H1 (cell line): ENCODE data around the gene ANKRD60. TPM values are rescaled to one million over a fixed set of nuclear protein-coding genes. Genes with fewer than 3 reads are reported as not detected.

ENCODE experiments used
- CTCF ChIA-PET: fragments of 300-600 bp; sonication (Branson Sonifier 250); formaldehyde crosslinking; loops from one replicate; lab custom pipeline; 2021; ENCODE audit not compliant: partially characterized antibody; lab: Charles Lee
- POLR2A ChIA-PET: fragments of 300-600 bp; sonication (Branson Sonifier 250); formaldehyde crosslinking; loops from one replicate; lab custom pipeline; 2021; ENCODE audit warnings: inconsistent platforms; ENCODE audit not compliant: partially characterized antibody; lab: Charles Lee
- DNase-seq, 2 experiments: peaks; one replicate each; pipeline versions ENCODE4 v3.0.0 to v3.0.0-alpha.2; 2010 to 2022; ENCODE audit warnings: low spot score in 2 of 2, low read depth in 1 of 2, mixed read lengths in 1 of 2
- FAIRE-seq: peaks from 2 replicates; lab custom pipeline; 2011; peaks lifted over from hg19 to GRCh38; lab: Jason Lieb, UNC
- H2AFZ ChIP-seq: 2 replicates; pipeline ENCODE4 v1.8.1; 2012; ENCODE audit warnings: low read length, inconsistent platforms
- H2AK5ac ChIP-seq: 2 replicates; pipeline ENCODE4 v1.6.1; 2013; ENCODE audit warnings: low read depth, low read length
- H2BK120ac ChIP-seq: replicated peaks from 2 replicates; pipeline ENCODE3; 2013; ENCODE audit warnings: low read depth, low read length, inconsistent platforms
- H2BK12ac ChIP-seq: 2 replicates; pipeline ENCODE4 v1.6.1; 2013; ENCODE audit warnings: low read depth, low read length
- H2BK15ac ChIP-seq: 2 replicates; pipeline ENCODE4 v1.6.1; 2013; ENCODE audit warnings: low read length
- H2BK20ac ChIP-seq: 2 replicates; pipeline ENCODE4 v1.6.1; 2013; ENCODE audit warnings: low read length
- H2BK5ac ChIP-seq: 2 replicates; pipeline ENCODE4 v1.6.1; 2013; ENCODE audit warnings: low read depth, low read length
- H3K14ac ChIP-seq: 2 replicates; pipeline ENCODE4 v1.6.1; 2013; ENCODE audit warnings: inconsistent platforms; ENCODE audit not compliant: insufficient read length
- H3K18ac ChIP-seq: 2 replicates; pipeline ENCODE4 v1.6.1; 2013; ENCODE audit warnings: low read length; ENCODE audit errors: extremely low read depth
- H3K23ac ChIP-seq: 2 replicates; pipeline ENCODE4 v1.6.1; 2013; ENCODE audit warnings: inconsistent platforms; ENCODE audit not compliant: insufficient read length
- H3K23me2 ChIP-seq: 2 replicates; pipeline ENCODE4 v1.6.1; 2013; ENCODE audit warnings: low read depth, low read length
- H3K27ac ChIP-seq: 2 replicates; pipeline ENCODE4 v1.6.1; 2011; ENCODE audit warnings: low read depth, low read length, inconsistent platforms
- H3K27me3 ChIP-seq, 4 experiments: replicated peaks in 1 of 4; 1 replicate in 1 of 4; 2 replicates in 3 of 4; pipeline versions ENCODE4 v1.6.1 to v1.8.1; 2011 to 2013; ENCODE audit warnings: low read length in 3 of 4, mild to moderate bottlenecking in 3 of 4, inconsistent platforms in 2 of 4, mixed read lengths in 2 of 4, moderate library complexity in 1 of 4; ENCODE audit not compliant: control insufficient read depth in 3 of 4, insufficient read depth in 3 of 4; ENCODE audit errors: extremely low read depth in 1 of 4
- H3K36me3 ChIP-seq, 4 experiments: 2 replicates each; pipeline versions ENCODE4 v1.6.1 to v1.8.1; 2011 to 2013; ENCODE audit warnings: mild to moderate bottlenecking in 4 of 4, low read length in 3 of 4, moderate library complexity in 2 of 4, control low read depth in 1 of 4, inconsistent platforms in 1 of 4; ENCODE audit not compliant: insufficient read depth in 4 of 4, control insufficient read depth in 2 of 4
- H3K4ac ChIP-seq: replicated peaks from 2 replicates; pipeline ENCODE3; 2013; ENCODE audit warnings: low read length, low read depth, mixed read lengths, inconsistent platforms; ENCODE audit not compliant: insufficient read length
- H3K4me1 ChIP-seq, 4 experiments: replicated peaks in 1 of 4; 1 replicate in 1 of 4; 2 replicates in 3 of 4; pipeline versions ENCODE4 v1.6.1 to v1.8.1; 2011 to 2013; ENCODE audit warnings: low read length in 3 of 4, inconsistent platforms in 2 of 4, mixed read lengths in 1 of 4; ENCODE audit not compliant: insufficient read depth in 4 of 4, control insufficient read depth in 3 of 4
- H3K4me2 ChIP-seq, 2 experiments: 2 replicates each; pipeline versions ENCODE4 v1.6.1 to v1.8.1; 2011 to 2013; ENCODE audit warnings: low read depth in 2 of 2, low read length in 2 of 2, control low read depth in 1 of 2, inconsistent platforms in 1 of 2, mild to moderate bottlenecking in 1 of 2; ENCODE audit not compliant: insufficient read depth in 1 of 2
- H3K4me3 ChIP-seq, 4 experiments: fragments of 200-600, 300-600 bp in 1 of 4; sonication (generic), shearing (Covaris generic), sonication (Bioruptor Twin) in 1 of 4; 2 replicates each; pipeline versions ENCODE4 v1.5.1 to v1.8.1; 2011 to 2016; ENCODE audit warnings: low read length in 4 of 4, low read depth in 3 of 4, control low read depth in 2 of 4, inconsistent platforms in 2 of 4, mild to moderate bottlenecking in 2 of 4, mixed read lengths in 1 of 4, moderate library complexity in 1 of 4; ENCODE audit not compliant: insufficient read depth in 2 of 4; ENCODE audit errors: extremely low read depth in 1 of 4
- H3K56ac ChIP-seq: replicated peaks from 2 replicates; pipeline ENCODE3; 2013; ENCODE audit warnings: low read depth, mild to moderate bottlenecking, mixed read lengths, low read length, inconsistent platforms; ENCODE audit not compliant: insufficient read length
- H3K79me1 ChIP-seq: 2 replicates; pipeline ENCODE4 v1.6.1; 2013; ENCODE audit warnings: low read depth, low read length, control low read depth
- H3K79me2 ChIP-seq, 2 experiments: 2 replicates each; pipeline versions ENCODE4 v1.6.1 to v1.8.1; 2012 to 2013; ENCODE audit warnings: low read length in 2 of 2, mild to moderate bottlenecking in 2 of 2, inconsistent platforms in 1 of 2; ENCODE audit not compliant: insufficient read depth in 2 of 2, control insufficient read depth in 1 of 2
- H3K9ac ChIP-seq, 4 experiments: replicated peaks in 1 of 4; 1 replicate in 1 of 4; 2 replicates in 3 of 4; pipeline versions ENCODE4 v1.6.1 to v1.8.1; 2011 to 2013; ENCODE audit warnings: low read depth in 3 of 4, low read length in 3 of 4, control low read depth in 2 of 4, mild to moderate bottlenecking in 2 of 4, moderate library complexity in 2 of 4, inconsistent platforms in 1 of 4; ENCODE audit errors: extremely low read depth in 1 of 4
- H3K9me3 ChIP-seq, 2 experiments: 2 replicates each; pipeline versions ENCODE4 v1.6.1 to v1.8.1; 2012 to 2013; ENCODE audit warnings: mild to moderate bottlenecking in 2 of 2, moderate library complexity in 2 of 2, control low read depth in 1 of 2, inconsistent platforms in 1 of 2, low read depth in 1 of 2, low read length in 1 of 2, mixed read lengths in 1 of 2; ENCODE audit not compliant: insufficient read depth in 2 of 2
- H4K20me1 ChIP-seq, 2 experiments: replicated peaks in 1 of 2; 2 replicates each; pipeline versions ENCODE3 to v1.8.1; 2011 to 2013; ENCODE audit warnings: inconsistent platforms in 2 of 2, low read length in 2 of 2, mild to moderate bottlenecking in 1 of 2; ENCODE audit not compliant: insufficient read depth in 2 of 2, control insufficient read depth in 1 of 2
- H4K5ac ChIP-seq: 2 replicates; pipeline ENCODE4 v1.6.1; 2013; ENCODE audit warnings: low read length, low read depth, mixed read lengths, inconsistent platforms; ENCODE audit not compliant: insufficient read length
- H4K8ac ChIP-seq: 2 replicates; pipeline ENCODE4 v1.8.0; 2013; ENCODE audit warnings: mild to moderate bottlenecking, moderate library complexity, low read length, inconsistent platforms; ENCODE audit not compliant: insufficient read depth; ENCODE audit errors: extremely low read depth
- H4K91ac ChIP-seq: replicated peaks from 2 replicates; pipeline ENCODE3; 2013; ENCODE audit warnings: low read length, mixed read lengths, inconsistent platforms; ENCODE audit not compliant: insufficient read length
- CBX5 ChIP-seq: fragments of 300-800, 300-1000 bp; sonication (generic); IDR thresholded peaks from 2 replicates; pipeline ENCODE4 v1.7.1; 2016; ENCODE audit warnings: antibody characterized with exemption, low read length, low read depth
- E2F6 ChIP-seq: IDR thresholded peaks from 2 replicates; pipeline ENCODE4 v1.6.1; 2012; ENCODE audit warnings: inconsistent platforms
- EP300 ChIP-seq, 2 experiments: IDR thresholded peaks; 1 replicate in 1 of 2; 2 replicates in 1 of 2; pipeline ENCODE4 v1.6.1; 2011 to 2012; ENCODE audit warnings: low read depth in 2 of 2, low read length in 2 of 2, mild to moderate bottlenecking in 2 of 2, borderline replicate concordance in 1 of 2, inconsistent platforms in 1 of 2, moderate library complexity in 1 of 2
- GABPA ChIP-seq: IDR thresholded peaks from 2 replicates; pipeline ENCODE4 v1.6.1; 2011; ENCODE audit warnings: mild to moderate bottlenecking, low read length, moderate library complexity, borderline replicate concordance; ENCODE audit not compliant: insufficient read depth
- PHF8 ChIP-seq: fragments of 200-600 bp; sonication (generic); conservative IDR thresholded peaks from 2 replicates; pipeline ENCODE4 v1.7.1; 2012; ENCODE audit warnings: low read depth, mild to moderate bottlenecking, inconsistent platforms, low read length, moderate library complexity
- RNF2 ChIP-seq: fragments of 200-900, 300-1000 bp; sonication (generic); IDR thresholded peaks from 2 replicates; pipeline ENCODE4 v1.7.1; 2016; ENCODE audit warnings: borderline replicate concordance, low read depth, mild to moderate bottlenecking, antibody characterized with exemption, low read length; ENCODE audit not compliant: poor library complexity, severe bottlenecking; ENCODE audit errors: missing control alignments
- RXRA ChIP-seq: IDR thresholded peaks from 2 replicates; pipeline ENCODE4 v1.6.1; 2011; ENCODE audit warnings: low read depth, mild to moderate bottlenecking, low read length, moderate library complexity; ENCODE audit not compliant: insufficient read depth
- SIN3A ChIP-seq, 2 experiments: IDR thresholded peaks in 1 of 2; conservative IDR thresholded peaks in 1 of 2; 2 replicates each; pipeline ENCODE4 v1.6.1; 2011 to 2012; ENCODE audit warnings: low read length in 2 of 2, improper control_type of control experiment in 1 of 2, low read depth in 1 of 2, mild to moderate bottlenecking in 1 of 2
- USF2 ChIP-seq: IDR thresholded peaks from 2 replicates; pipeline ENCODE4 v1.6.1; 2011; ENCODE audit warnings: low read length, improper control_type of control experiment
- YY1 ChIP-seq: IDR thresholded peaks from 2 replicates; pipeline ENCODE4 v1.6.1; 2011; ENCODE audit warnings: low read depth, mild to moderate bottlenecking, low read length
- ZNF274 ChIP-seq: IDR thresholded peaks from 2 replicates; pipeline ENCODE4 v1.7.0; 2012; ENCODE audit warnings: low read length, borderline replicate concordance; ENCODE audit errors: extremely low read depth
- WGBS, 2 experiments: shearing (Covaris generic) in 1 of 2; methylation state at CpG; one replicate each; pipeline versions ENCODE4 v1.1.6 to v1.1.7; 2013 to 2015; ENCODE audit warnings: low lambda C conversion rate in 2 of 2, mixed read lengths in 2 of 2, inconsistent platforms in 1 of 2, low coverage in 1 of 2, missing lambda C conversion rate in 1 of 2; ENCODE audit not compliant: insufficient replicate concordance in 2 of 2, insufficient coverage in 1 of 2, insufficient read length in 1 of 2; ENCODE audit errors: extremely low coverage in 1 of 2, missing lambda C conversion rate in 1 of 2; 5-methylcytosine and 5-hydroxymethylcytosine counted together
- polyA plus RNA-seq, 7 experiments: library from polyadenylated mRNA; depleted of rRNA in 3 of 7; stranded (reverse) in 5 of 7; unstranded in 2 of 7; fragments of >200 nt in 5 of 7; fragments of 200-250 nt in 2 of 7; gene quantifications; 1 replicate in 5 of 7; 2 replicates in 1 of 7; 4 replicates in 1 of 7; pipeline versions ENCODE4 v1.2.1 to v1.2.3, GENCODE V29; 2011 to 2013; ENCODE audit warnings: missing spikeins in 2 of 7, mixed read lengths in 2 of 7
- total RNA-seq: library from RNA; stranded (reverse); fragmentation: NEBNext Ultra II Directional; extraction: Animal tissue kit (Norgen Biotek cat#: 25700); gene quantifications from 2 replicates; pipeline ENCODE4 v1.2.1, GENCODE V29; 2021

ANKRD60 gene
- total and polyA plus RNA-seq, 2 of the 8 experiments (the other 6 are each of a cell fraction or from before 2014, with no cell fraction given), result not detected

- Histone ChIP-seq H2AK5ac (no peak overlapping the region), H4K8ac (no peak overlapping the region), H4K5ac (no peak overlapping the region), H2BK20ac (no peak overlapping the region), H3K23ac (no peak overlapping the region), H3K4me2 (no peak overlapping the region), H4K20me1 (no peaks in the 10 kb centered on the region), H2BK12ac (no peak overlapping the region), H2BK5ac (no peak overlapping the region), H3K9me3 (peaks cover 0 to 3% of the 10 kb centered on the region in 2 experiments; a peak in 1 of 4 replicates), H3K4ac (no peak overlapping the region), H3K23me2 (no peaks in the 10 kb centered on the region), H2BK120ac (no peak overlapping the region), H3K4me1 (no peaks in the 10 kb centered on the region), H3K27ac (no peak overlapping the region), H3K9ac (no peak overlapping the region), H3K4me3 (no peak overlapping the region), H3K79me2 (no peaks in the 10 kb centered on the region), H3K36me3 (no peaks in the 10 kb centered on the region), H3K79me1 (no peaks in the 10 kb centered on the region), H3K18ac (no peak overlapping the region), H4K91ac (no peak overlapping the region), H3K14ac (no peak overlapping the region), H3K56ac (no peak overlapping the region), H2AFZ (no peak overlapping the region), H2BK15ac (no peak overlapping the region), H3K27me3 (peaks cover 0 to 3% (median 1%) of the 10 kb centered on the region in 4 experiments; a peak in 2 of 7 replicates)
- DNase-seq, result no peak
- ChIA-PET POLR2A (no interaction called here), CTCF (interaction anchor here (0.9 to 2.8 kb wide), 6 partner anchors 12 to 579 kb away, joined by 3 to 27 read pairs (median 4); no protein-coding TSS in a partner anchor)
- 75% methylated on average over 4 of the region's 4 CpGs; no CpG with 5 or more reads in 1 of the 2 experiments for WGBS, 2 experiments
- no peak for FAIRE-seq
- TF ChIP-seq E2F6 (no peak), CBX5 (no peak), PHF8 (no peak), RXRA (no peak), YY1 (no peak), USF2 (no peak), EP300 (IDR thresholded peaks at IDR 0.05; ENCODE audit: borderline replicate concordance in 1 of 2, low read depth in 2 of 2, low read length in 2 of 2) (no peak), GABPA (no peak), RNF2 (no peak), ZNF274 (no peak), SIN3A (conservative IDR thresholded peaks at IDR 0.05 in 1 of 2, IDR thresholded peaks at IDR 0.05 in 1 of 2; ENCODE audit: low read depth in 1 of 2, low read length in 2 of 2) (no peak)
Observed at GRCh38 chr20:58184984-58185383, 43.5 kb downstream of the ANKRD60 start.
